ENCODE results near the gene OR13C4. TPM values are rescaled to one million over a fixed set of nuclear protein-coding genes. Genes with fewer than 3 reads are reported as not detected.

The OR13C4 gene
- total RNA-seq, 1 donor from 2014 or later, result not detected

Other genes starting within 250 kb of the OR13C4 start
- not detected in 2 replicates for gene OR13F1, start 22.9 kb downstream of the OR13C4 start, total RNA-seq
- not detected in 2 replicates for gene OR13C3, start 9.6 kb upstream of the OR13C4 start, total RNA-seq
- not detected in 2 replicates for gene OR13C8, start 42.0 kb upstream of the OR13C4 start, total RNA-seq
- gene OR13C5, start 72.2 kb upstream of the OR13C4 start, total RNA-seq, result not detected in 2 replicates
- not detected in 2 replicates for gene OR13C2, start 78.4 kb upstream of the OR13C4 start, total RNA-seq
- gene OR13C9, start 91.0 kb upstream of the OR13C4 start, total RNA-seq, result not detected in 2 replicates
- gene OR13D1, start 167.3 kb upstream of the OR13C4 start, total RNA-seq, result not detected in 2 replicates
- gene NIPSNAP3A, start 220.5 kb upstream of the OR13C4 start, total RNA-seq, result 44.0 and 52.1 TPM in 2 replicates
- gene NIPSNAP3B, start 236.9 kb upstream of the OR13C4 start, total RNA-seq, result 0.19 and 0.85 TPM in 2 replicates

Data from dermis blood vessel endothelial cell (primary cell).